ENCODE data around the gene NUP54.

- no peak for TF ChIP-seq EZH2phosphoT487 (IDR thresholded peaks at IDR 0.05; ENCODE audit: borderline replicate concordance, low read depth, low read length)
- no peak for TF ChIP-seq CTCF (conservative IDR thresholded peaks at IDR 0.05; ENCODE audit: low read length)
These were observed 7.8 kb upstream of the NUP54 start for GRCh38 chr4:76155979-76156378.

All from OCI-LY7 (cell line).